HG03442 (cell line): ENCODE results near the gene TEAD4.

ENCODE experiments used
- ATAC-seq: cut with Tn5 transposase; IDR thresholded peaks from one replicate; pipeline ENCODE4 v1.9.1; 2021; ENCODE audit warnings: mild to moderate bottlenecking, moderate library complexity; ENCODE audit not compliant: unreplicated experiment

TEAD4 gene

DNA sequence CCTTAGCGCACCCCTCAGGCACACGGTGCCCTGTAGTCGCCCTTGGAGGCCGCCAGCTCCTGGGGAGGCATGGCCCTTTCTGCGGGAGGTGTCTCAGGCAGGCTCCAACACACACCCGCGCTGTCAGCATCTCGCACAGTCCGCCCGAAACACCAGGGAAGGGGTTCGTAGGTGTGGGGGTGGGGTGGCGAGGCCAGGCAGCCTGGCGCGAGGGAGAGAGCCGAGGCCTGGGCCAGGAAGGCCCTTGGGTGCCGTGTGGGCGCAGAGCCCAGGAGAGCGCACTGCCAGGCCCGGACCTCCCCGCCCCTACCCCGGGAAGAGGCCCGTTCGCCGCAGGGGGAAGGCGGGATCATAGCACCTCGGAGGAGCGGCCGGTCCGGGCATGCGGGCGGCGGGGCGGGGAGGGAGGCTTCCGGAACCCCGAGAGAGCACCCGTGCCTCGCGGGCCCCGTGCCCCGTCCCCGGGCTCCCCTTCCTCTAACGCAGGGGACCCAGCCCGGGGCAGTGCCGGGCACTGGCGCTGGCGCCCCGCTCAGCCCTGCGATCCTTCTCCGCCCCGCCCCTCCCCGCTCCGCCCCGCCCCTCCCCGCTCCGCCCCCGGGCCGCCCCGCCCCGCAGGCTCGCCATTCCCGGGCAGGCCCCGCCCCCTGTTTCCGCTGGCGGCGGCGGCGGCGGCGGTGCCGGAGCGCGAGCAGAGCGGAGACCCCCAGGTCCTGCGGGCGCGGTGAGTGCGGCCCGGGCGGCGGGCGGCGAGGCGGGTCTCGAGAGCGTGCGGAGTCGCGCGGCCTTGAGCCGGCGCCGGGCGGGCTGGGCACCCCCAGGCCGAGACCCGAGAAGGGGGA, 117.8 kb downstream of the TEAD4 start, which contains the start of gene TSPAN9:
TSS of gene TSPAN9 (plus strand) at position 650 of the 842 bp plus-strand sequence. CDS start 123,815 bp downstream, outside the sequence.
- peak; percentile 64 for ATAC-seq

- ATAC-seq, result no peak
Observed at GRCh38 chr12:3077572-3078081, 118.4 kb downstream of the TEAD4 start.

- no peak for ATAC-seq
Observed at GRCh38 chr12:3078086-3078820, 119.1 kb downstream of the TEAD4 start.

GRCh38 chr12:3081091-3081490, 121.9 kb downstream of the TEAD4 start:
- no peak for ATAC-seq

GRCh38 chr12:3081886-3082285, 122.7 kb downstream of the TEAD4 start:
- ATAC-seq, result no peak

- ATAC-seq, result no peak
Observed at GRCh38 chr12:3083241-3083920, 124.2 kb downstream of the TEAD4 start.

DNA sequence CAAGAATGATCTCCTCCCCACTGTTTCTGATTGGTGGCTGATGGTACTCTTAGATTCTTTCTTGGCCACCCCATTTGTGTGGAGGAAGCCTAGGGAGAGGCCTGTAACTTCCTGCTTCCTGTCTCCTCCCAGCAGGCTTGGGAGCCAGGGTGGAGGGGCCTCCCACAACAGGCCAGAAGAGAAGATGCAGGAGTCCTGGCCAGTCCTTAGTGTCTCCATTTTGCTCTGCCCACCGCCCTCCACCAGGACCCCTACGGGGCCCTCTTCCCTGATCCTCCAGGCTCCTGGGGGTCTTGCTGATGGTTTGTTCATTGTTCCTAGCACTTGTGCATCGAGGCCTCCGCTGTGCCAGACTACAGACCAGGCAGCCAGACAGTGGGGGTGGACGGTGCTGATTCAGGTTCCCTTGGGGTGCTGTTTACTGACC, 124.7 kb downstream of the TEAD4 start:
- ATAC-seq, result no peak

- no peak for ATAC-seq
Observed at GRCh38 chr12:3084742-3085141, 125.5 kb downstream of the TEAD4 start.

- no peak for ATAC-seq
Observed at GRCh38 chr12:3085341-3086139, 126.3 kb downstream of the TEAD4 start.

DNA sequence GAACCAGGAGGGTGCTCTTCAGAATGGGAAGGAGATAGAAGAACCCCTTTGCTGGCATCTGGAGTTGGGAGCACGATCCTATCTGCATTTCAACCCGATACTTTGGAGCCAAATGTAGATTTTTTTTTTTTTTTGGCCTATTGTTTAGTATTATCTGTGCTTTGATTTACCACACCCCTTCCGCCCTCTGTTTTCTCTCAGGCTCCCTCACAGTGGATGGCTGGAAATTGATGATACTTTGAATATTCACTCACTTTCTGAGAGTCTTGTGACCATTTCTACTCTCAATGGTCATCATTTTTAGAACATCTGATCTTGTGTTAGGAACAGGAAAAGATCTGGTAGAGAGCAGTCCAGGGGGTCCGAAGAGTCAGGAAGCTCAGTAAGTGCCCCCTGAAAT, 127.0 kb downstream of the TEAD4 start:
- ATAC-seq, result no peak

DNA sequence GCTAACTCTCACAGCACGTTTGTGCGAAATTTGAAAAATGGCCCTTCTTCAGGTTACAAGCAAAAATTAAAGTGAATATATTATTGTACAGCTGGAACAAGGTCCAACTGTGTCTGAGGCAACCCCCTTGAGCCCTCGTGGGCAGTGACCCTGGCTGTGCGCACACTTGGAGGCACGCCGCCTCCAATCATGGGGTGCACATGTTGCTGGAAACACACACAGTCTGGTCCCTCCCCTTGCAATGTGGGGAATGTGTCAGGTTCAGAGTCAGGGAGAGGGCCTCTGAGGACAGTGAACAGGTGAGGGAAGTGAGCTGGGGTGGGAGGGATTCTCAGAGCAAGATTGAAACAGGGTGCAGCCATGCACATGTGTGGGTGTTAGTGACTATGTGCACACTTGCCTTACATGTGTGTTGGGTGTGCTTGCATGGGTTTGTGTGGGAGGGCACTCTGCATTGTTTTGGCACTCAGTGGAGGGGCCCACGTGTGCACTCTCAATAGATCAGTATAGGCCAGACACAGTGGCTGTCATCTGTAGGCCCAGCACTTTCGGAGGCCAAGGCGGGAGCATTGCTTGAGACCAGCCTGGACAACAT, 127.6 kb downstream of the TEAD4 start:
- no peak for ATAC-seq

- no peak for ATAC-seq
Observed at GRCh38 chr12:3087758-3088650, 128.8 kb downstream of the TEAD4 start.

DNA sequence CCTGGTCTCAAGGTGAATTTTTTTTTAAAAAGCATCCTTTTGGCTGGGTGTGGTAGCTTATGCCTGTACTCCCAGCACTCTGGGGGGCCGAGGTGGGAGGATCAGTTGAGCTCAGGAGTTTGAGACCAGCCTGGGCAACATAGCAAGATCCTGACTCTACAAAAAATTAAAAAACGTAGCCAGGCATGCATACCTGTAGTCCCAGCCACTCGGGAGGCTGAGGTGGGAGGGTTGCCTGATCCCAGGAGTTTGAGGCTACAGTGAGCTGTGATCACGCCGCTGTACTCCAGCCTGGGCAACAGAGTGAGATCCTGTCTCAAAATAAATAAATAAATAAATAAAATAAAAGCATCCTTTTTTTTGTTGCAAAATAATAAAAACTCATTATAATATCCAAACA, 130.4 kb downstream of the TEAD4 start:
- no peak for ATAC-seq
